Mammary epithelial cell (primary cell): Measurements from ENCODE around the gene EXOC3L4.

Experiments
- CTCF ChIP-seq, 2 donors: IDR thresholded peaks in 1 of 2; conservative IDR thresholded peaks in 1 of 2; 2 replicates each; pipeline ENCODE4 v1.5.1; 2011 to 2012; ENCODE audit warnings: inconsistent platforms in 2 of 2, low read length in 2 of 2, mild to moderate bottlenecking in 2 of 2, control low read depth in 1 of 2, low read depth in 1 of 2; ENCODE audit not compliant: insufficient read depth in 1 of 2; ENCODE audit errors: extremely low read depth in 1 of 2
- EZH2 ChIP-seq: IDR thresholded peaks from 2 replicates; pipeline ENCODE4 v1.6.1; 2012; ENCODE audit warnings: low read length, inconsistent platforms, borderline replicate concordance

GRCh38 chr14:103116636-103117035 is 22.1 kb downstream of the EXOC3L4 start:
- no peak for TF ChIP-seq CTCF (conservative IDR thresholded peaks at IDR 0.05 in 1 of 2, IDR thresholded peaks at IDR 0.05 in 1 of 2; ENCODE audit: extremely low read depth in 1 of 2, insufficient read depth in 1 of 2, low read depth in 1 of 2, low read length in 2 of 2)
- no peak for TF ChIP-seq EZH2
